Liver (tissue), 3 donors: ENCODE measurements around the gene ITPK1.

Experiments
- ATF3 ChIP-seq: IDR thresholded peaks from 2 replicates; pipeline ENCODE4 v1.6.1; 2016; ENCODE audit warnings: antibody characterized with exemption
- FOXA1 ChIP-seq: IDR thresholded peaks from 2 replicates; pipeline ENCODE4 v1.6.1; 2016; ENCODE audit warnings: antibody characterized with exemption
- GABPA ChIP-seq, 2 donors: IDR thresholded peaks in 1 of 2; conservative IDR thresholded peaks in 1 of 2; 2 replicates each; pipeline ENCODE4 v1.6.1; 2016; ENCODE audit warnings: antibody characterized with exemption in 2 of 2, mild to moderate bottlenecking in 1 of 2, moderate library complexity in 1 of 2
- HNF4G ChIP-seq: IDR thresholded peaks from 2 replicates; pipeline ENCODE4 v1.6.1; 2016; ENCODE audit warnings: antibody characterized with exemption
- JUND ChIP-seq, 2 donors: IDR thresholded peaks; 2 replicates each; pipeline ENCODE4 v1.6.1; 2016; ENCODE audit warnings: antibody characterized with exemption in 2 of 2
- NR2F2 ChIP-seq: IDR thresholded peaks from 2 replicates; pipeline ENCODE4 v1.6.1; 2016; ENCODE audit warnings: antibody characterized with exemption
- RAD21 ChIP-seq, 2 donors: IDR thresholded peaks; 2 replicates each; pipeline ENCODE4 v1.6.1; 2016; ENCODE audit warnings: antibody characterized with exemption in 2 of 2, mild to moderate bottlenecking in 2 of 2
- SP1 ChIP-seq: IDR thresholded peaks from 2 replicates; pipeline ENCODE4 v1.6.1; 2018; ENCODE audit warnings: antibody characterized with exemption, mild to moderate bottlenecking
- TAF1 ChIP-seq: conservative IDR thresholded peaks from 2 replicates; pipeline ENCODE4 v1.6.1; 2016; ENCODE audit warnings: antibody characterized with exemption, mild to moderate bottlenecking
- YY1 ChIP-seq: IDR thresholded peaks from 2 replicates; pipeline ENCODE4 v1.6.1; 2016; ENCODE audit warnings: antibody characterized with exemption, mild to moderate bottlenecking
- TF ChIP-seq, protein P1 (sequence below): fragments of 150-350 bp; IDR thresholded peaks from 2 replicates; pipeline ENCODE4 v1.5.1; 2017; ENCODE audit warnings: improper control_type of control experiment, low read depth, low read length; ENCODE audit not compliant: missing input control
- TF ChIP-seq, protein P2 (sequence below): IDR thresholded peaks from 2 replicates; pipeline ENCODE4 v1.6.1; 2016; ENCODE audit warnings: antibody characterized with exemption
- TF ChIP-seq, protein P3 (sequence below): IDR thresholded peaks from 2 replicates; pipeline ENCODE4 v1.6.1; 2016; ENCODE audit warnings: antibody characterized with exemption, mild to moderate bottlenecking
- donor health status: healthy.
- donor health status: healthy.

- TF ChIP-seq HNF4G (no peak), NR2F2 (no peak), RAD21 (IDR thresholded peaks at IDR 0.05) (no peak), SP1 (no peak), GABPA (IDR thresholded peaks at IDR 0.05 in 1 of 2, conservative IDR thresholded peaks at IDR 0.05 in 1 of 2) (no peak), JUND (IDR thresholded peaks at IDR 0.05) (no peak), TAF1 (no peak), ATF3 (no peak), YY1 (no peak), FOXA1 (no peak)
- TF ChIP-seq, protein P1, sequence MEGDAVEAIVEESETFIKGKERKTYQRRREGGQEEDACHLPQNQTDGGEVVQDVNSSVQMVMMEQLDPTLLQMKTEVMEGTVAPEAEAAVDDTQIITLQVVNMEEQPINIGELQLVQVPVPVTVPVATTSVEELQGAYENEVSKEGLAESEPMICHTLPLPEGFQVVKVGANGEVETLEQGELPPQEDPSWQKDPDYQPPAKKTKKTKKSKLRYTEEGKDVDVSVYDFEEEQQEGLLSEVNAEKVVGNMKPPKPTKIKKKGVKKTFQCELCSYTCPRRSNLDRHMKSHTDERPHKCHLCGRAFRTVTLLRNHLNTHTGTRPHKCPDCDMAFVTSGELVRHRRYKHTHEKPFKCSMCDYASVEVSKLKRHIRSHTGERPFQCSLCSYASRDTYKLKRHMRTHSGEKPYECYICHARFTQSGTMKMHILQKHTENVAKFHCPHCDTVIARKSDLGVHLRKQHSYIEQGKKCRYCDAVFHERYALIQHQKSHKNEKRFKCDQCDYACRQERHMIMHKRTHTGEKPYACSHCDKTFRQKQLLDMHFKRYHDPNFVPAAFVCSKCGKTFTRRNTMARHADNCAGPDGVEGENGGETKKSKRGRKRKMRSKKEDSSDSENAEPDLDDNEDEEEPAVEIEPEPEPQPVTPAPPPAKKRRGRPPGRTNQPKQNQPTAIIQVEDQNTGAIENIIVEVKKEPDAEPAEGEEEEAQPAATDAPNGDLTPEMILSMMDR, result no peak
- TF ChIP-seq, protein P2, sequence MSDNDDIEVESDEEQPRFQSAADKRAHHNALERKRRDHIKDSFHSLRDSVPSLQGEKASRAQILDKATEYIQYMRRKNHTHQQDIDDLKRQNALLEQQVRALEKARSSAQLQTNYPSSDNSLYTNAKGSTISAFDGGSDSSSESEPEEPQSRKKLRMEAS, result no peak
- TF ChIP-seq, protein P3, sequence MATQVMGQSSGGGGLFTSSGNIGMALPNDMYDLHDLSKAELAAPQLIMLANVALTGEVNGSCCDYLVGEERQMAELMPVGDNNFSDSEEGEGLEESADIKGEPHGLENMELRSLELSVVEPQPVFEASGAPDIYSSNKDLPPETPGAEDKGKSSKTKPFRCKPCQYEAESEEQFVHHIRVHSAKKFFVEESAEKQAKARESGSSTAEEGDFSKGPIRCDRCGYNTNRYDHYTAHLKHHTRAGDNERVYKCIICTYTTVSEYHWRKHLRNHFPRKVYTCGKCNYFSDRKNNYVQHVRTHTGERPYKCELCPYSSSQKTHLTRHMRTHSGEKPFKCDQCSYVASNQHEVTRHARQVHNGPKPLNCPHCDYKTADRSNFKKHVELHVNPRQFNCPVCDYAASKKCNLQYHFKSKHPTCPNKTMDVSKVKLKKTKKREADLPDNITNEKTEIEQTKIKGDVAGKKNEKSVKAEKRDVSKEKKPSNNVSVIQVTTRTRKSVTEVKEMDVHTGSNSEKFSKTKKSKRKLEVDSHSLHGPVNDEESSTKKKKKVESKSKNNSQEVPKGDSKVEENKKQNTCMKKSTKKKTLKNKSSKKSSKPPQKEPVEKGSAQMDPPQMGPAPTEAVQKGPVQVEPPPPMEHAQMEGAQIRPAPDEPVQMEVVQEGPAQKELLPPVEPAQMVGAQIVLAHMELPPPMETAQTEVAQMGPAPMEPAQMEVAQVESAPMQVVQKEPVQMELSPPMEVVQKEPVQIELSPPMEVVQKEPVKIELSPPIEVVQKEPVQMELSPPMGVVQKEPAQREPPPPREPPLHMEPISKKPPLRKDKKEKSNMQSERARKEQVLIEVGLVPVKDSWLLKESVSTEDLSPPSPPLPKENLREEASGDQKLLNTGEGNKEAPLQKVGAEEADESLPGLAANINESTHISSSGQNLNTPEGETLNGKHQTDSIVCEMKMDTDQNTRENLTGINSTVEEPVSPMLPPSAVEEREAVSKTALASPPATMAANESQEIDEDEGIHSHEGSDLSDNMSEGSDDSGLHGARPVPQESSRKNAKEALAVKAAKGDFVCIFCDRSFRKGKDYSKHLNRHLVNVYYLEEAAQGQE, result no peak
These were observed 41.1 kb upstream of the ITPK1 start for GRCh38 chr14:93156693-93157369.
